ENCODE results near the gene ATOH8. TPM values are rescaled to one million over a fixed set of nuclear protein-coding genes. Genes with fewer than 3 reads are reported as not detected.

ATOH8 gene
- total and polyA plus RNA-seq, 2 donors (not counting 3 experiments of a cell fraction or from before 2014, with no cell fraction given) = 10.3 to 12.8 TPM

DNA sequence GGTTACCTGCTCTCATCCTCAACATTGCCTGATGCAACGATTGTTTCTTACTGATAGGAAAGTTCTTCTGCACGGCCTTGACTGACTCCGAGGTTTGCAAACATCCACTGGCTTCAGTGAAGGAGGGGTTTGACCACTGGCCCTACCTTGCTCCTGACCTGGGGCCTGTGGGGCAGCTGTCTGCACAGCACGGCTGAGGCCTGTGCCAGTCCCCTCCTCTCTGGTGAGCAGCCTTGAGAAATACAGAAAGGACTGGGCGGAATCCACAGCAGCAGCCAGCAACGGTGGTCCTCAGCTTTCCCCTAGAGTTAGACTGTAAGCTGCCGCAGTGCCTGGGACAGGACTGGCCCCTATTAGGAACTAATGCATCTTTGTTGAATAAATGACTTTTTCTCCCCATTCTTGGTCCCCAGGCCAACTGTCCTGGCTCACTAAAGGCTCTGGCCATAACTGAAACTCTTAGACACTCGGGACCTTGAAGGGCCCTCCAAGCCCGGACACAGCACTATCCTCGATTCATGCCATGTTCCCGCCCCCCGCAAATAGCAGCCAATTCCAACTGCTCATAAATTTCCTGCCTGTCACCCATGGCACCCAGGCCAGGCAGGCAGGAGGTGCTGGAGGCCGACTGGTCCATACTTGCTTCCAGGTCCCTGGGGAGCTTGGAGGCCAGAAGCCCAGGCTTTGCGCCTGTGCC, 26.7 kb downstream of the ATOH8 start:
- no peak for FAIRE-seq
- no peak overlapping the region for H3K4me3 ChIP-seq (replicated peaks in 1 of 3; ENCODE audit: insufficient read depth in 1 of 3, low read depth in 1 of 3, low read length in 3 of 3)
- no peaks in the 10 kb centered on the region for H3K9me1 ChIP-seq (replicated peaks; ENCODE audit: control insufficient read depth, extremely low read depth, insufficient read depth, low read length)
- no peak for DNase-seq (ENCODE audit: low read depth, low spot score)
- TF ChIP-seq MAX (IDR thresholded peaks at IDR 0.05; ENCODE audit: insufficient read depth, insufficient read length) (no peak), POLR2A (IDR thresholded peaks at IDR 0.05; ENCODE audit: low read depth, low read length) (no peak), MYC (IDR thresholded peaks at IDR 0.05; ENCODE audit: low read depth, low read length) (no peak), CTCF (IDR thresholded peaks at IDR 0.05; ENCODE audit: extremely low read depth in 1 of 2, insufficient read depth in 1 of 2, low read depth in 1 of 2, low read length in 2 of 2) (no peak), JUN (IDR thresholded peaks at IDR 0.05; ENCODE audit: borderline replicate concordance, insufficient read depth, insufficient read length, low read depth) (no peak), FOS (IDR thresholded peaks at IDR 0.05; ENCODE audit: borderline replicate concordance, insufficient read depth, low read length) (no peak), GATA2 (IDR thresholded peaks at IDR 0.05; ENCODE audit: insufficient read depth, insufficient read length, low read depth, low read length) (no peak), EZH2 (IDR thresholded peaks at IDR 0.05; ENCODE audit: borderline replicate concordance, low read depth, low read length, severe bottlenecking) (no peak), POLR2AphosphoS5 (IDR thresholded peaks at IDR 0.05; ENCODE audit: insufficient read depth, low read depth, low read length) (no peak)
- no peaks in the 10 kb centered on the region for H3K27me3 ChIP-seq (ENCODE audit: control insufficient read depth in 2 of 2, insufficient read depth in 2 of 2, low read length in 2 of 2)
- no peak overlapping the region for H2AFZ ChIP-seq (ENCODE audit: low read depth, low read length)
- H3K79me2 ChIP-seq (ENCODE audit: control insufficient read depth, insufficient read depth, low read length) = no peaks in the 10 kb centered on the region
- intact Hi-C loops (cut with micrococcal nuclease) = no loop called here
- no peaks in the 10 kb centered on the region for H4K20me1 ChIP-seq (replicated peaks; ENCODE audit: control insufficient read depth, extremely low read depth, insufficient read depth, low read length)
- no peaks in the 10 kb centered on the region for H3K4me1 ChIP-seq (ENCODE audit: control insufficient read depth, extremely low read depth, insufficient read depth, low read length)
- dilution Hi-C loops (cut with MboI; ENCODE audit: extremely low pct_ligation_motif_present, low sequenced_read_pairs) = no loop called here
- POLR2A ChIA-PET = no interaction called here
- peaks cover 0 to 2% of the 10 kb centered on the region in 2 experiments for H3K36me3 ChIP-seq (ENCODE audit: control insufficient read depth in 2 of 2, extremely low read depth in 1 of 2, insufficient read depth in 2 of 2, low read length in 2 of 2)
- H3K9ac ChIP-seq (replicated peaks; ENCODE audit: extremely low read depth, insufficient read depth, low read length) = no peak overlapping the region
- no peak overlapping the region for H3K4me2 ChIP-seq (ENCODE audit: insufficient read depth, low read length)
- no TSS peak for BruUV-seq (replicated peaks)
- no peaks in the 10 kb centered on the region for H3K9me3 ChIP-seq (replicated peaks; ENCODE audit: control insufficient read depth, insufficient read depth, low read length)
- CTCF ChIA-PET = interaction anchor here (0.6 kb wide), 1 partner anchor 14 kb away, joined by 4 read pairs; no protein-coding TSS in a partner anchor
- no peak overlapping the region for H3K27ac ChIP-seq (ENCODE audit: insufficient read depth, low read depth, low read length)

Measured in endothelial cell of umbilical vein (primary cell).